HCT116 (cell line): ENCODE data around the gene MSRB2. TPM values are rescaled to one million over a fixed set of nuclear protein-coding genes. Genes with fewer than 3 reads are reported as not detected.

ENCODE experiments used
- ATAC-seq: fragments of 200-7000 bp; cut with Tn5 transposase; 2 replicates; pipeline ENCODE4 v1.9.1; 2020; ENCODE audit warnings: mild to moderate bottlenecking, moderate library complexity
- BruUV-seq: library from RNA; stranded (reverse); fragments of 400-500 nt; replicated peaks from 2 replicates; lab custom pipeline; 2021; lab: Mats Ljungman, UMichigan
- CTCF ChIA-PET: fragments of 300-600 bp; sonication (Branson Sonifier 250); formaldehyde crosslinking; loops from one replicate; lab custom pipeline; 2021; ENCODE audit warnings: antibody characterized with exemption; lab: Charles Lee
- POLR2A ChIA-PET: fragments of 300-600, 350-600 bp; sonication (Branson Sonifier 250); formaldehyde crosslinking; loops from one replicate; lab custom pipeline; 2021; ENCODE audit warnings: antibody characterized with exemption; lab: Charles Lee
- RAD21 ChIA-PET, 2 experiments: fragments of 300-600 bp; sonication (Branson Sonifier 250); formaldehyde crosslinking; loops; one replicate each; lab custom pipeline; 2023; ENCODE audit warnings: low total read pairs in 2 of 2; ENCODE audit not compliant: uncharacterized antibody in 2 of 2, unreplicated experiment in 2 of 2, low non-redundant PET in 1 of 2; lab: Charles Lee
- DNase-seq: peaks from one replicate; pipeline ENCODE4 v3.0.0-alpha.2; 2010; ENCODE audit warnings: low read depth, low spot score
- H2AFZ ChIP-seq: fragments of 200-600 bp; shearing (Covaris generic), sonication (generic); 2 replicates; pipeline ENCODE4 v1.6.1; 2017; ENCODE audit warnings: low read depth, mixed run types, mixed read lengths, antibody characterized with exemption, low read length; ENCODE audit not compliant: poor library complexity, severe bottlenecking
- H3K27ac ChIP-seq: 2 replicates; pipeline ENCODE4 v1.5.1; 2012; ENCODE audit warnings: low read depth, low read length
- H3K27me3 ChIP-seq: fragments of 200-600 bp; sonication (generic); 2 replicates; pipeline ENCODE4 v1.6.1; 2016; ENCODE audit warnings: mixed run types, low read length, mixed read lengths; ENCODE audit not compliant: insufficient read depth
- H3K36me3 ChIP-seq, 2 experiments: fragments of 200-500 bp in 1 of 2; fragments of 200-600 bp in 1 of 2; sonication (Bioruptor generic) in 1 of 2; sonication (generic) in 1 of 2; 2 replicates each; pipeline versions ENCODE4 v1.5.1 to v1.6.1; 2014 to 2016; ENCODE audit warnings: low read length in 2 of 2, inconsistent platforms in 1 of 2, mixed read lengths in 1 of 2, mixed run types in 1 of 2; ENCODE audit not compliant: insufficient read depth in 2 of 2, control insufficient read depth in 1 of 2
- H3K4me1 ChIP-seq, 2 experiments: fragments of 200-600 bp in 1 of 2; sonication (generic) in 1 of 2; 2 replicates each; pipeline versions ENCODE4 v1.5.1 to v1.6.1; 2012 to 2017; ENCODE audit warnings: low read length in 2 of 2, inconsistent platforms in 1 of 2, mild to moderate bottlenecking in 1 of 2, mixed read lengths in 1 of 2, mixed run types in 1 of 2, moderate library complexity in 1 of 2; ENCODE audit not compliant: insufficient read depth in 2 of 2, control insufficient read depth in 1 of 2
- H3K4me2 ChIP-seq: fragments of 200-600 bp; sonication (generic); 2 replicates; pipeline ENCODE4 v1.6.1; 2017; ENCODE audit warnings: mixed run types, low read length, mixed read lengths
- H3K4me3 ChIP-seq, 2 experiments: fragments of 200-600 bp in 1 of 2; sonication (generic) in 1 of 2; replicated peaks in 1 of 2; 2 replicates each; pipeline ENCODE4 v1.5.1; 2011 to 2016; ENCODE audit warnings: low read length in 2 of 2, control low read depth in 1 of 2, low read depth in 1 of 2, mild to moderate bottlenecking in 1 of 2, mixed read lengths in 1 of 2, mixed run types in 1 of 2
- H3K79me2 ChIP-seq: fragments of 200-600 bp; sonication (generic); 2 replicates; pipeline ENCODE4 v1.6.1; 2017; ENCODE audit warnings: mild to moderate bottlenecking, mixed run types, low read length, moderate library complexity, mixed read lengths; ENCODE audit not compliant: insufficient read depth
- H3K9ac ChIP-seq: fragments of 200-600 bp; sonication (generic); 2 replicates; pipeline ENCODE4 v1.6.1; 2016; ENCODE audit warnings: low read length, mixed read lengths
- H3K9me2 ChIP-seq: fragments of 200-600 bp; sonication (generic), shearing (Covaris generic); 2 replicates; pipeline ENCODE4 v1.6.1; 2017; ENCODE audit warnings: mixed run types, mild to moderate bottlenecking, moderate library complexity; ENCODE audit not compliant: insufficient read depth
- H3K9me3 ChIP-seq, 2 experiments: fragments of 200-500 bp in 1 of 2; fragments of 200-600 bp in 1 of 2; sonication (Bioruptor generic) in 1 of 2; sonication (generic) in 1 of 2; 2 replicates each; pipeline ENCODE4 v1.6.1; 2014 to 2017; ENCODE audit warnings: low read length in 2 of 2, mixed read lengths in 2 of 2, inconsistent platforms in 1 of 2, low read depth in 1 of 2, mild to moderate bottlenecking in 1 of 2, mixed run types in 1 of 2, moderate library complexity in 1 of 2; ENCODE audit not compliant: control insufficient read depth in 1 of 2, insufficient read depth in 1 of 2
- H4K20me1 ChIP-seq: fragments of 200-600 bp; sonication (generic), shearing (Covaris generic); 2 replicates; pipeline ENCODE4 v1.6.1; 2017; ENCODE audit warnings: mixed run types, mild to moderate bottlenecking, moderate library complexity; ENCODE audit not compliant: insufficient read depth
- ATF3 ChIP-seq: IDR thresholded peaks from 2 replicates; pipeline ENCODE4 v1.6.1; 2012
- CEBPB ChIP-seq: IDR thresholded peaks from 2 replicates; pipeline ENCODE4 v1.6.1; 2012; ENCODE audit warnings: low read depth
- EGR1 ChIP-seq: IDR thresholded peaks from 2 replicates; pipeline ENCODE4 v1.6.1; 2012; ENCODE audit warnings: low read depth
- EZH2phosphoT487 ChIP-seq: fragments of 200-600 bp; IDR thresholded peaks from 2 replicates; pipeline ENCODE4 v1.6.1; 2018; ENCODE audit warnings: antibody characterized with exemption, borderline replicate concordance
- FOSL1 ChIP-seq: IDR thresholded peaks from 2 replicates; pipeline ENCODE4 v1.6.1; 2012; ENCODE audit warnings: low read depth
- JUND ChIP-seq: IDR thresholded peaks from 2 replicates; pipeline ENCODE4 v1.6.1; 2012
- POLR2A ChIP-seq: IDR thresholded peaks from 2 replicates; pipeline ENCODE4 v1.7.0; 2011; ENCODE audit warnings: borderline replicate concordance; ENCODE audit not compliant: insufficient read depth, insufficient read length; ENCODE audit errors: extremely low read depth
- SIN3A ChIP-seq: IDR thresholded peaks from 2 replicates; pipeline ENCODE4 v1.6.1; 2012; ENCODE audit warnings: low read depth
- TCF7L2 ChIP-seq: IDR thresholded peaks from 2 replicates; pipeline ENCODE4 v1.7.0; 2011; ENCODE audit warnings: borderline replicate concordance, inconsistent platforms; ENCODE audit not compliant: insufficient read depth, insufficient read length; ENCODE audit errors: extremely low read depth
- YY1 ChIP-seq: IDR thresholded peaks from 2 replicates; pipeline ENCODE4 v1.6.1; 2011; ENCODE audit warnings: low read length, low read depth, moderate library complexity, mild to moderate bottlenecking; ENCODE audit not compliant: insufficient replicate concordance; ENCODE audit errors: extremely low read depth
- ZBTB33 ChIP-seq: IDR thresholded peaks from 2 replicates; pipeline ENCODE4 v1.6.1; 2011; ENCODE audit warnings: mild to moderate bottlenecking, low read length, moderate library complexity; ENCODE audit not compliant: insufficient replicate concordance; ENCODE audit errors: extremely low read depth
- ZFX ChIP-seq: fragments of 450-650 bp; IDR thresholded peaks from 2 replicates; pipeline ENCODE4 v1.6.1; 2017
- ZNF274 ChIP-seq: fragments of 200-500 bp; sonication (Bioruptor generic); IDR thresholded peaks from 2 replicates; pipeline ENCODE4 v1.6.1; 2014; ENCODE audit warnings: mild to moderate bottlenecking, low read depth, low read length, inconsistent platforms
- intact Hi-C: fragments of 100-400 bp; cut with micrococcal nuclease; formaldehyde crosslinking; loops from 2 replicates; pipeline ENCODE4 v1.10.0; 2022
- total RNA-seq: library from RNA; stranded (reverse); gene quantifications from one replicate; pipeline ENCODE4 v1.2.1, GENCODE V29; 2021; ENCODE audit not compliant: unreplicated experiment

MSRB2 gene
- total RNA-seq, 1 experiment from 2014 or later = 13.6 TPM

GRCh38 chr10:23095966-23096801 is 805 bp downstream of the MSRB2 start:
- no peaks in the 10 kb centered on the region for H3K9me2 ChIP-seq
- ATAC-seq = peak; percentile 52
- no peaks in the 10 kb centered on the region for H3K36me3 ChIP-seq
- CTCF ChIA-PET = no interaction called here
- POLR2A ChIA-PET = no interaction called here
- H2AFZ ChIP-seq = no peak overlapping the region
- H3K4me2 ChIP-seq = peak overlapping the region; percentile 83
- peak overlapping the region; percentile 61 to 74 for H3K4me3 ChIP-seq
- no TSS peak for BruUV-seq
- RAD21 ChIA-PET = no interaction called here
- peak overlapping the region; percentile 71 for H3K27ac ChIP-seq
- DNase-seq = no peak
- no peaks in the 10 kb centered on the region for H3K9me3 ChIP-seq
- H3K79me2 ChIP-seq = no peaks in the 10 kb centered on the region; the same call in 1 of the 2 replicates
- no peaks in the 10 kb centered on the region for H3K27me3 ChIP-seq
- no peak for TF ChIP-seq POLR2A
- peak; percentile 76; the same call in 1 of the 2 replicates for TF ChIP-seq ZFX
- H3K9ac ChIP-seq = peak overlapping the region; percentile 78
- intact Hi-C loops = no loop called here
- H4K20me1 ChIP-seq = no peaks in the 10 kb centered on the region
- H3K4me1 ChIP-seq = peaks cover 16 to 29% of the 10 kb centered on the region in 2 experiments; a peak in 3 of 4 replicates

GRCh38 chr10:23096802-23097549 is 1.6 kb downstream of the MSRB2 start:
- no peaks in the 10 kb centered on the region for H3K27me3 ChIP-seq
- H3K36me3 ChIP-seq = no peaks in the 10 kb centered on the region
- H3K4me2 ChIP-seq = peak overlapping the region; percentile 83
- ATAC-seq = no peak
- H3K9ac ChIP-seq = peak overlapping the region; percentile 78; the same call in 1 of the 2 replicates
- ChIA-PET CTCF (no interaction called here), POLR2A (no interaction called here), RAD21 (no interaction called here)
- H2AFZ ChIP-seq = no peak overlapping the region
- no peaks in the 10 kb centered on the region; the same call in 1 of the 2 replicates for H3K79me2 ChIP-seq
- H3K27ac ChIP-seq = no peak overlapping the region
- TSS peak; percentile 79 for BruUV-seq
- no peaks in the 10 kb centered on the region for H3K9me2 ChIP-seq
- intact Hi-C loops = no loop called here
- peaks cover 16 to 29% of the 10 kb centered on the region in 2 experiments; a peak in 3 of 4 replicates for H3K4me1 ChIP-seq
- no peaks in the 10 kb centered on the region for H4K20me1 ChIP-seq
- H3K9me3 ChIP-seq = no peaks in the 10 kb centered on the region
- H3K4me3 ChIP-seq = peak overlapping the region; percentile 61 to 74
- no peak for DNase-seq
- TF ChIP-seq EZH2phosphoT487 = no peak
- no peak for TF ChIP-seq EGR1
- TF ChIP-seq SIN3A = no peak
- TF ChIP-seq FOSL1 = no peak
- TF ChIP-seq ZNF274 = no peak
- TF ChIP-seq ATF3 = no peak
- TF ChIP-seq CEBPB = no peak
- TF ChIP-seq ZFX = no peak
- TF ChIP-seq JUND = no peak
- no peak for TF ChIP-seq ZBTB33
- TF ChIP-seq TCF7L2 = no peak
- TF ChIP-seq YY1 = no peak
